WTC11 (cell line): ENCODE results near the gene TMEM119. TPM values are rescaled to one million over a fixed set of nuclear protein-coding genes. Genes with fewer than 3 reads are reported as not detected.

Experiments used
- ATAC-seq: fragments of 200-7000 bp; cut with Tn5 transposase; 2 replicates; pipeline ENCODE4 v1.10.0; 2021; ENCODE audit warnings: mild to moderate bottlenecking, moderate library complexity
- CTCF ChIA-PET: fragments of 300-600 bp; sonication (Branson Sonifier 250); formaldehyde crosslinking; loops from one replicate; lab custom pipeline; 2021; ENCODE audit warnings: antibody characterized with exemption; lab: Charles Lee
- POLR2A ChIA-PET: fragments of 350-600 bp; sonication (Branson Sonifier 250); formaldehyde crosslinking; loops from one replicate; lab custom pipeline; 2021; ENCODE audit warnings: antibody characterized with exemption; lab: Charles Lee
- DNase-seq: peaks from one replicate; pipeline ENCODE4 v3.0.0; 2021; ENCODE audit warnings: low spot score
- H3K27ac Mint-ChIP-seq: 2 replicates; pipeline ENCODE4 v1.8.0; 2021; ENCODE audit warnings: mixed read lengths
- H3K27me3 Mint-ChIP-seq: 2 replicates; pipeline ENCODE4 v1.8.0; 2021; ENCODE audit warnings: low read depth, mild to moderate bottlenecking, moderate library complexity, mixed read lengths
- H3K36me3 Mint-ChIP-seq: 2 replicates; pipeline ENCODE4 v1.8.0; 2021; ENCODE audit warnings: mixed read lengths
- H3K4me1 Mint-ChIP-seq: 2 replicates; pipeline ENCODE4 v1.8.0; 2022; ENCODE audit warnings: mixed read lengths
- H3K4me3 Mint-ChIP-seq: 2 replicates; pipeline ENCODE4 v1.8.0; 2021; ENCODE audit warnings: mild to moderate bottlenecking, moderate library complexity, mixed read lengths
- H3K9me3 Mint-ChIP-seq: 2 replicates; pipeline ENCODE4 v1.8.0; 2021; ENCODE audit warnings: mixed read lengths
- CBFB ChIP-seq: sonication (generic); formaldehyde crosslinking; IDR thresholded peaks from 2 replicates; pipeline ENCODE4 v1.8.1; 2022; ENCODE audit warnings: mild to moderate bottlenecking, low read depth, missing genetic modification reagents
- CREB1 ChIP-seq: sonication (generic); formaldehyde crosslinking; IDR thresholded peaks from 2 replicates; pipeline ENCODE4 v1.8.0; 2023; ENCODE audit warnings: mild to moderate bottlenecking, missing genetic modification reagents
- EMX1 ChIP-seq: fragments of 250-450 bp; sonication (Bioruptor Pico); IDR thresholded peaks from 2 replicates; pipeline ENCODE4 v1.8.0; 2021; ENCODE audit warnings: mild to moderate bottlenecking
- FOXJ3 ChIP-seq: sonication (generic); formaldehyde crosslinking; IDR thresholded peaks from 2 replicates; pipeline ENCODE4 v1.9.0; 2021; ENCODE audit warnings: missing genetic modification reagents, mild to moderate bottlenecking, borderline replicate concordance
- FOXP1 ChIP-seq: sonication (generic); formaldehyde crosslinking; IDR thresholded peaks from 2 replicates; pipeline ENCODE4 v1.8.0; 2022; ENCODE audit warnings: missing genetic modification reagents, mild to moderate bottlenecking, moderate library complexity, borderline replicate concordance
- GABPB1 ChIP-seq: sonication (generic); formaldehyde crosslinking; IDR thresholded peaks from 2 replicates; pipeline ENCODE4 v1.8.1; 2023; ENCODE audit warnings: mild to moderate bottlenecking, missing genetic modification reagents
- MYBL2 ChIP-seq: sonication (generic); formaldehyde crosslinking; IDR thresholded peaks from 2 replicates; pipeline ENCODE4 v1.8.1; 2023; ENCODE audit warnings: mild to moderate bottlenecking, moderate library complexity, missing genetic modification reagents
- NFYB ChIP-seq: sonication (generic); formaldehyde crosslinking; conservative IDR thresholded peaks from 2 replicates; pipeline ENCODE4 v1.8.0; 2022; ENCODE audit warnings: low read depth, missing genetic modification reagents
- OVOL2 ChIP-seq: fragments of 250-450 bp; sonication (Bioruptor Pico); IDR thresholded peaks from 2 replicates; pipeline ENCODE4 v1.9.0; 2021; ENCODE audit warnings: mild to moderate bottlenecking, borderline replicate concordance
- SMAD4 ChIP-seq: sonication (generic); formaldehyde crosslinking; IDR thresholded peaks from 2 replicates; pipeline ENCODE4 v1.8.0; 2022; ENCODE audit warnings: mild to moderate bottlenecking, missing genetic modification reagents
- TEAD4 ChIP-seq: sonication (generic); formaldehyde crosslinking; IDR thresholded peaks from 2 replicates; pipeline ENCODE4 v1.8.0; 2022; ENCODE audit warnings: mild to moderate bottlenecking, missing genetic modification reagents
- ZNF396 ChIP-seq: fragments of 250-450 bp; sonication (Bioruptor Pico); IDR thresholded peaks from 2 replicates; pipeline ENCODE4 v1.8.0; 2021; ENCODE audit warnings: mild to moderate bottlenecking, moderate library complexity, borderline replicate concordance
- ZNF423 ChIP-seq: fragments of 250-450 bp; sonication (Bioruptor Pico); IDR thresholded peaks from 2 replicates; pipeline ENCODE4 v2.1.2; 2022; ENCODE audit warnings: mild to moderate bottlenecking, moderate library complexity
- total RNA-seq: library from RNA; stranded (reverse); gene quantifications from 3 replicates; pipeline ENCODE4 v1.2.3, GENCODE V29; 2021
- TF ChIP-seq, protein P1 (sequence below): sonication (generic); formaldehyde crosslinking; IDR thresholded peaks from 2 replicates; pipeline ENCODE4 v1.8.0; 2022; ENCODE audit warnings: mild to moderate bottlenecking, missing genetic modification reagents
- TF ChIP-seq, protein P2 (sequence below): sonication (generic); formaldehyde crosslinking; IDR thresholded peaks from 2 replicates; pipeline ENCODE4 v1.8.0; 2022; ENCODE audit warnings: mild to moderate bottlenecking, missing genetic modification reagents
- TF ChIP-seq, protein P3 (sequence below): sonication (generic); formaldehyde crosslinking; IDR thresholded peaks from 2 replicates; pipeline ENCODE4 v1.8.1; 2022; ENCODE audit warnings: mild to moderate bottlenecking, moderate library complexity, missing genetic modification reagents
- TF ChIP-seq, protein P4 (sequence below): fragments of 250-450 bp; sonication (Bioruptor Pico); IDR thresholded peaks from 2 replicates; pipeline ENCODE4 v1.9.0; 2021; ENCODE audit warnings: mild to moderate bottlenecking
- TF ChIP-seq, protein P5 (sequence below): sonication (generic); formaldehyde crosslinking; IDR thresholded peaks from 2 replicates; pipeline ENCODE4 v1.8.1; 2022; ENCODE audit warnings: mild to moderate bottlenecking, missing genetic modification reagents, moderate library complexity, borderline replicate concordance
- TF ChIP-seq, protein P6 (sequence below): sonication (generic); formaldehyde crosslinking; IDR thresholded peaks from 2 replicates; pipeline ENCODE4 v1.8.0; 2023; ENCODE audit warnings: mild to moderate bottlenecking, missing genetic modification reagents

TMEM119 gene
- total RNA-seq, 1 experiment from 2014 or later = 0.20 TPM

DNA sequence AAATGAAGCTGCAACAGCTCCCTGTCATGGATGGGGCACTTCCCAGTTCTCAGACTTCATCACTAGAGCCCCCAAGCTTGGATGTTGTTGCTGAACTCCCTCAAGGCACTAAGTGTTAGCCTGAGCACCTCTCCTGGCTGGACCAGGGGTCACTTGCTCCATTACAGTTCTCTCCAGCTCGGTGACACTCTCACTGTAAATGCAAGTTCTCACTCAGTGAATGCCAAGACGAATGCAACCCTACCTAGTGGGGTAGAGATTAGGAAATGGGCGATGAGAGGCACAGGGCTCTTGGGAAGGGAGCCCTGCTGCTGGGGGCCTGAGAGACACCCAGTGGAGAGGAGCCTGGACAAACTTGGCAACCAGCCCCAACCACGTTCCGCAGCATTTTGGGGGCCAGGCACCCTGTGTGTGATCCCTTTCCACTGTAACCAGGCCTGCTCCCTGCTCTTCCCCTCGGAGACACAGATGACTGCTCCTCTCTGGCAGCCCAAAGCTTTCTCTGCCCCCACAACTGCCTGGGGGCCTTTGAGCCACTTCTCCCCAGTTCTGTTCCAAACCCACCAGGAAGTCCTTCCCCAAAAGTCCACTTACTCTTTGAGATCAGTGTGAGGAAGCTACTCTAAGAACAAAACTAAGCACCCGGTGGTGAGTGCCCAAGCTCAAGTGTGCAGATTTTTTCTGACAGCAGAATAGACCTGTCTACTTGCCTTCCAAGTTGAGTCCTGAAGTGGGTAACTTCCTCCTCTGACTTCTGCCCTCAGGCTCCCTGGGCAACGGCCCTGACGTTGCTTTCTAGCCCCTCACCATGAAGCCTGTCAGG, 43.8 kb upstream of the TMEM119 start:
- TF ChIP-seq EMX1 (CRISPR knock-in tag) = 0 out of 2 replicates have a peak, but pooled peaks have one; percentile 19
- TF ChIP-seq, protein P1, sequence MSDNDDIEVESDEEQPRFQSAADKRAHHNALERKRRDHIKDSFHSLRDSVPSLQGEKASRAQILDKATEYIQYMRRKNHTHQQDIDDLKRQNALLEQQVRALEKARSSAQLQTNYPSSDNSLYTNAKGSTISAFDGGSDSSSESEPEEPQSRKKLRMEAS (CRISPR knock-in tag) = 0 out of 2 replicates have a peak, but pooled peaks have one; percentile 14
- no peak for TF ChIP-seq CREB1
- CTCF ChIA-PET = interaction anchor here (0.8 to 3.8 kb wide), 5 partner anchors 11 to 50 kb away, joined by 3 to 20 read pairs (median 3); no protein-coding TSS in a partner anchor
- POLR2A ChIA-PET = interaction anchor here (0.8 kb wide), 1 partner anchor 79 kb away, joined by 3 read pairs; the partner anchor contains the start of gene ISCU
- no peaks in the 10 kb centered on the region for H3K9me3 Mint-ChIP-seq
- no peak for DNase-seq
- H3K4me1 Mint-ChIP-seq = peaks cover 38% of the 10 kb centered on the region
- ATAC-seq = no peak
- H3K27ac Mint-ChIP-seq = peak overlapping the region; percentile 36; the same call in 1 of the 2 replicates
- peaks cover 17% of the 10 kb centered on the region for H3K36me3 Mint-ChIP-seq
- no peak overlapping the region for H3K4me3 Mint-ChIP-seq
- no peaks in the 10 kb centered on the region for H3K27me3 Mint-ChIP-seq

DNA sequence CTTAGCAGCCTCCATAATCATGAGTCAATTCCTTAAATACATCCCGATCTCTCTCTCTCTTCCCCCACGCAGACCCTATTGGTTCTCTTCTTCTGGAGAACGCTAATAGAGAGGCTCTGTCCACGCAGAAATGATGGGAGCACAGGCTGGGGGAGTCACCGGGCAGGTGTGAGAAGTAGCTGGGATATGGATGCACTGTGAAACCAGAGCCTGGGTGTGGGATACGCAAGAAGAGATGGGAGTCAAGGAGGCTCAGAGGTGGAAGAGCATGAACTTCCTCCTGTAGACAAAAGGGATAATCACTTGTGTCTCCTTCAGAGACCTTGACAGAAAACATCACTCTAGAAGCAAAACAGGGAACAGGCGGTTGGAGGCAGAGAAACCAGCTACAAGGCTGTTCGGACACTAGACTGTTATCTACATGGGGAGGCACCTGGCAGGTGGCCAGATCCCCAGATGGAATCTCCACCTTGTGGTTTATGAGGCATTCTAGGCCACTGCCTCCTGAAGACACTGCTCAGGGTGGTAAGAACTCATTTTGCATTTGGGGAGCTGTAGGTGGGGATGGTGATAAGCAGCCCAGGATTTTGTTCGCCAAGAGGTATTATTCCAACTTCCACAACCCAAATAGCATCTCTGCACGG, 43.0 kb upstream of the TMEM119 start:
- DNase-seq = no peak
- H3K27me3 Mint-ChIP-seq = no peaks in the 10 kb centered on the region
- H3K27ac Mint-ChIP-seq = no peak overlapping the region
- TF ChIP-seq SMAD4 (CRISPR knock-in tag) (no peak), NFYB (no peak), ZNF396 (no peak), TEAD4 (CRISPR knock-in tag) (no peak), FOXP1 (CRISPR knock-in tag) (no peak), GABPB1 (no peak), OVOL2 (CRISPR knock-in tag) (no peak), ZNF423 (CRISPR knock-in tag) (no peak), FOXJ3 (no peak), CBFB (CRISPR knock-in tag) (no peak), MYBL2 (CRISPR knock-in tag) (no peak)
- TF ChIP-seq, protein P2, sequence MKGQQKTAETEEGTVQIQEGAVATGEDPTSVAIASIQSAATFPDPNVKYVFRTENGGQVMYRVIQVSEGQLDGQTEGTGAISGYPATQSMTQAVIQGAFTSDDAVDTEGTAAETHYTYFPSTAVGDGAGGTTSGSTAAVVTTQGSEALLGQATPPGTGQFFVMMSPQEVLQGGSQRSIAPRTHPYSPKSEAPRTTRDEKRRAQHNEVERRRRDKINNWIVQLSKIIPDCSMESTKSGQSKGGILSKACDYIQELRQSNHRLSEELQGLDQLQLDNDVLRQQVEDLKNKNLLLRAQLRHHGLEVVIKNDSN (CRISPR knock-in tag) = no peak
- TF ChIP-seq, protein P3, sequence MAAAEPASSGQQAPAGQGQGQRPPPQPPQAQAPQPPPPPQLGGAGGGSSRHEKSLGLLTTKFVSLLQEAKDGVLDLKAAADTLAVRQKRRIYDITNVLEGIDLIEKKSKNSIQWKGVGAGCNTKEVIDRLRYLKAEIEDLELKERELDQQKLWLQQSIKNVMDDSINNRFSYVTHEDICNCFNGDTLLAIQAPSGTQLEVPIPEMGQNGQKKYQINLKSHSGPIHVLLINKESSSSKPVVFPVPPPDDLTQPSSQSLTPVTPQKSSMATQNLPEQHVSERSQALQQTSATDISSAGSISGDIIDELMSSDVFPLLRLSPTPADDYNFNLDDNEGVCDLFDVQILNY (CRISPR knock-in tag) = no peak
- TF ChIP-seq, protein P4, sequence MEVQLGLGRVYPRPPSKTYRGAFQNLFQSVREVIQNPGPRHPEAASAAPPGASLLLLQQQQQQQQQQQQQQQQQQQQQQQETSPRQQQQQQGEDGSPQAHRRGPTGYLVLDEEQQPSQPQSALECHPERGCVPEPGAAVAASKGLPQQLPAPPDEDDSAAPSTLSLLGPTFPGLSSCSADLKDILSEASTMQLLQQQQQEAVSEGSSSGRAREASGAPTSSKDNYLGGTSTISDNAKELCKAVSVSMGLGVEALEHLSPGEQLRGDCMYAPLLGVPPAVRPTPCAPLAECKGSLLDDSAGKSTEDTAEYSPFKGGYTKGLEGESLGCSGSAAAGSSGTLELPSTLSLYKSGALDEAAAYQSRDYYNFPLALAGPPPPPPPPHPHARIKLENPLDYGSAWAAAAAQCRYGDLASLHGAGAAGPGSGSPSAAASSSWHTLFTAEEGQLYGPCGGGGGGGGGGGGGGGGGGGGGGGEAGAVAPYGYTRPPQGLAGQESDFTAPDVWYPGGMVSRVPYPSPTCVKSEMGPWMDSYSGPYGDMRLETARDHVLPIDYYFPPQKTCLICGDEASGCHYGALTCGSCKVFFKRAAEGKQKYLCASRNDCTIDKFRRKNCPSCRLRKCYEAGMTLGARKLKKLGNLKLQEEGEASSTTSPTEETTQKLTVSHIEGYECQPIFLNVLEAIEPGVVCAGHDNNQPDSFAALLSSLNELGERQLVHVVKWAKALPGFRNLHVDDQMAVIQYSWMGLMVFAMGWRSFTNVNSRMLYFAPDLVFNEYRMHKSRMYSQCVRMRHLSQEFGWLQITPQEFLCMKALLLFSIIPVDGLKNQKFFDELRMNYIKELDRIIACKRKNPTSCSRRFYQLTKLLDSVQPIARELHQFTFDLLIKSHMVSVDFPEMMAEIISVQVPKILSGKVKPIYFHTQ (CRISPR knock-in tag) = no peak
- TF ChIP-seq, protein P5, sequence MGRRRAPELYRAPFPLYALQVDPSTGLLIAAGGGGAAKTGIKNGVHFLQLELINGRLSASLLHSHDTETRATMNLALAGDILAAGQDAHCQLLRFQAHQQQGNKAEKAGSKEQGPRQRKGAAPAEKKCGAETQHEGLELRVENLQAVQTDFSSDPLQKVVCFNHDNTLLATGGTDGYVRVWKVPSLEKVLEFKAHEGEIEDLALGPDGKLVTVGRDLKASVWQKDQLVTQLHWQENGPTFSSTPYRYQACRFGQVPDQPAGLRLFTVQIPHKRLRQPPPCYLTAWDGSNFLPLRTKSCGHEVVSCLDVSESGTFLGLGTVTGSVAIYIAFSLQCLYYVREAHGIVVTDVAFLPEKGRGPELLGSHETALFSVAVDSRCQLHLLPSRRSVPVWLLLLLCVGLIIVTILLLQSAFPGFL = no peak
- TF ChIP-seq, protein P6, sequence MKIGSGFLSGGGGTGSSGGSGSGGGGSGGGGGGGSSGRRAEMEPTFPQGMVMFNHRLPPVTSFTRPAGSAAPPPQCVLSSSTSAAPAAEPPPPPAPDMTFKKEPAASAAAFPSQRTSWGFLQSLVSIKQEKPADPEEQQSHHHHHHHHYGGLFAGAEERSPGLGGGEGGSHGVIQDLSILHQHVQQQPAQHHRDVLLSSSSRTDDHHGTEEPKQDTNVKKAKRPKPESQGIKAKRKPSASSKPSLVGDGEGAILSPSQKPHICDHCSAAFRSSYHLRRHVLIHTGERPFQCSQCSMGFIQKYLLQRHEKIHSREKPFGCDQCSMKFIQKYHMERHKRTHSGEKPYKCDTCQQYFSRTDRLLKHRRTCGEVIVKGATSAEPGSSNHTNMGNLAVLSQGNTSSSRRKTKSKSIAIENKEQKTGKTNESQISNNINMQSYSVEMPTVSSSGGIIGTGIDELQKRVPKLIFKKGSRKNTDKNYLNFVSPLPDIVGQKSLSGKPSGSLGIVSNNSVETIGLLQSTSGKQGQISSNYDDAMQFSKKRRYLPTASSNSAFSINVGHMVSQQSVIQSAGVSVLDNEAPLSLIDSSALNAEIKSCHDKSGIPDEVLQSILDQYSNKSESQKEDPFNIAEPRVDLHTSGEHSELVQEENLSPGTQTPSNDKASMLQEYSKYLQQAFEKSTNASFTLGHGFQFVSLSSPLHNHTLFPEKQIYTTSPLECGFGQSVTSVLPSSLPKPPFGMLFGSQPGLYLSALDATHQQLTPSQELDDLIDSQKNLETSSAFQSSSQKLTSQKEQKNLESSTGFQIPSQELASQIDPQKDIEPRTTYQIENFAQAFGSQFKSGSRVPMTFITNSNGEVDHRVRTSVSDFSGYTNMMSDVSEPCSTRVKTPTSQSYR = no peak
- TF ChIP-seq, all 79 proteins: peak for 0
- ChIA-PET POLR2A (interaction anchor here (0.6 to 0.8 kb wide), 3 partner anchors 79 to 512 kb away, joined by 3 to 7 read pairs (median 4); partner anchors contain the start of gene ISCU), CTCF (interaction anchor here (0.5 to 3.8 kb wide), 6 partner anchors 11 to 162 kb away, joined by 3 to 20 read pairs (median 3); no protein-coding TSS in a partner anchor)
- Mint-ChIP-seq H3K4me1 (peaks cover 43% of the 10 kb centered on the region), H3K36me3 (peaks cover 11% of the 10 kb centered on the region), H3K9me3 (no peaks in the 10 kb centered on the region), H3K4me3 (no peak overlapping the region)
- ATAC-seq = no peak
